HepG2 (cell line): ENCODE data around the gene TALDO1. TPM values are rescaled to one million over a fixed set of nuclear protein-coding genes. Genes with fewer than 3 reads are reported as not detected.
A peak's percentile ranks its signal among the peaks of the same experiment; 100 is the strongest.

Experiments used
- ARID4A ChIP-seq: sonication (generic); formaldehyde crosslinking; IDR thresholded peaks from 2 replicates; pipeline ENCODE4 v1.5.0; 2020; ENCODE audit warnings: mild to moderate bottlenecking, missing genetic modification reagents, borderline replicate concordance
- GFI1 ChIP-seq: sonication (generic); formaldehyde crosslinking; IDR thresholded peaks from 2 replicates; pipeline ENCODE4 v1.5.0; 2020; ENCODE audit warnings: missing genetic modification reagents, mild to moderate bottlenecking, borderline replicate concordance
- KAT2B ChIP-seq: fragments of 150-350 bp; IDR thresholded peaks from 2 replicates; pipeline ENCODE4 v1.6.1; 2014; ENCODE audit warnings: low read depth, low read length, borderline replicate concordance
- MAFG ChIP-seq: sonication (generic); formaldehyde crosslinking; IDR thresholded peaks from 2 replicates; pipeline ENCODE4 v1.5.1; 2020; ENCODE audit warnings: mild to moderate bottlenecking, missing genetic modification reagents
- NFKB2 ChIP-seq: sonication (generic); formaldehyde crosslinking; IDR thresholded peaks from 2 replicates; pipeline ENCODE4 v1.4.0; 2020; ENCODE audit warnings: missing genetic modification reagents, borderline replicate concordance
- PHF20 ChIP-seq: sonication (generic); formaldehyde crosslinking; IDR thresholded peaks from 2 replicates; pipeline ENCODE4 v1.5.0; 2020; ENCODE audit warnings: mild to moderate bottlenecking, missing genetic modification reagents
- PHF21A ChIP-seq: sonication (generic); formaldehyde crosslinking; IDR thresholded peaks from 2 replicates; pipeline ENCODE4 v1.5.0; 2020; ENCODE audit warnings: mild to moderate bottlenecking, missing genetic modification reagents
- REPIN1 ChIP-seq: sonication (generic); formaldehyde crosslinking; IDR thresholded peaks from 2 replicates; pipeline ENCODE4 v1.8.0; 2022; ENCODE audit warnings: missing genetic modification reagents, low read depth, mild to moderate bottlenecking, borderline replicate concordance
- SRSF4 ChIP-seq: fragments of 200-400 bp; formaldehyde crosslinking; IDR thresholded peaks from one replicate; pipeline ENCODE4 v1.6.1; 2018; ENCODE audit warnings: mild to moderate bottlenecking, low read depth, low read length, moderate library complexity; ENCODE audit not compliant: poor library complexity, severe bottlenecking
- TBX2 ChIP-seq: sonication (generic); formaldehyde crosslinking; IDR thresholded peaks from 2 replicates; pipeline ENCODE4 v1.5.0; 2020; ENCODE audit warnings: missing genetic modification reagents, mild to moderate bottlenecking, borderline replicate concordance
- ZFP37 ChIP-seq: sonication (generic); formaldehyde crosslinking; IDR thresholded peaks from 2 replicates; pipeline ENCODE4 v1.4.0; 2020; ENCODE audit warnings: missing genetic modification reagents, borderline replicate concordance
- ZMYM4 ChIP-seq: sonication (generic); formaldehyde crosslinking; IDR thresholded peaks from 2 replicates; pipeline ENCODE4 v1.8.1; 2023; ENCODE audit warnings: mild to moderate bottlenecking, missing genetic modification reagents
- ZNF136 ChIP-seq: sonication (generic); formaldehyde crosslinking; IDR thresholded peaks from 2 replicates; pipeline ENCODE4 v1.8.1; 2022; ENCODE audit warnings: low read depth, mild to moderate bottlenecking, moderate library complexity, missing genetic modification reagents
- ZNF3 ChIP-seq: IDR thresholded peaks from 2 replicates; pipeline ENCODE4 v1.7.0; 2017; ENCODE audit warnings: inconsistent platforms
- ZNF350 ChIP-seq: sonication (generic); formaldehyde crosslinking; IDR thresholded peaks from 2 replicates; pipeline ENCODE4 v1.4.0; 2020; ENCODE audit warnings: mild to moderate bottlenecking, low read depth, missing genetic modification reagents, borderline replicate concordance
- ZNF598 ChIP-seq: sonication (generic); formaldehyde crosslinking; IDR thresholded peaks from 2 replicates; pipeline ENCODE4 v1.5.1; 2020; ENCODE audit warnings: mild to moderate bottlenecking, missing genetic modification reagents, borderline replicate concordance
- ZSCAN12 ChIP-seq: sonication (generic); formaldehyde crosslinking; IDR thresholded peaks from 2 replicates; pipeline ENCODE4 v1.9.0; 2021; ENCODE audit warnings: mild to moderate bottlenecking, missing genetic modification reagents
- polyA plus RNA-seq, 8 experiments: library from polyadenylated mRNA; depleted of rRNA in 3 of 8; stranded (reverse) in 7 of 8; unstranded in 1 of 8; fragments of >200 nt; fragmentation: Illumina TruSeq in 4 of 8; extraction: Trizol in 4 of 8; gene quantifications; 2 replicates each; pipeline versions ENCODE4 v1.2.1 to v1.2.3, GENCODE V29; 2011 to 2016; ENCODE audit warnings: low read depth in 4 of 8, missing spikeins in 1 of 8, mixed read lengths in 1 of 8; ENCODE audit not compliant: insufficient read depth in 1 of 8
- total RNA-seq, 5 experiments: library from RNA; depleted of rRNA; stranded (reverse); fragments of >200 nt; fragmentation: Illumina TruSeq; extraction: Trizol; gene quantifications; 2 replicates each; pipeline ENCODE4 v1.2.3, GENCODE V29; 2016; ENCODE audit warnings: low read depth in 1 of 5
- TF ChIP-seq, protein P1 (sequence below): sonication (generic); formaldehyde crosslinking; IDR thresholded peaks from 2 replicates; pipeline ENCODE4 v1.4.0; 2020; ENCODE audit warnings: mild to moderate bottlenecking, missing genetic modification reagents
- TF ChIP-seq, protein P2 (sequence below): sonication (generic); formaldehyde crosslinking; IDR thresholded peaks from 2 replicates; pipeline ENCODE4 v1.5.1; 2020; ENCODE audit warnings: missing genetic modification reagents, mild to moderate bottlenecking, borderline replicate concordance
- TF ChIP-seq, protein P3 (sequence below): sonication (generic); formaldehyde crosslinking; IDR thresholded peaks from 2 replicates; pipeline ENCODE4 v1.4.0; 2020; ENCODE audit warnings: mild to moderate bottlenecking, low read depth, missing genetic modification reagents

The TALDO1 gene
- total and polyA plus RNA-seq, 2 of the 13 experiments (the other 11 are each of a cell fraction or from before 2014, with no cell fraction given), result 107 to 240 TPM

DNA sequence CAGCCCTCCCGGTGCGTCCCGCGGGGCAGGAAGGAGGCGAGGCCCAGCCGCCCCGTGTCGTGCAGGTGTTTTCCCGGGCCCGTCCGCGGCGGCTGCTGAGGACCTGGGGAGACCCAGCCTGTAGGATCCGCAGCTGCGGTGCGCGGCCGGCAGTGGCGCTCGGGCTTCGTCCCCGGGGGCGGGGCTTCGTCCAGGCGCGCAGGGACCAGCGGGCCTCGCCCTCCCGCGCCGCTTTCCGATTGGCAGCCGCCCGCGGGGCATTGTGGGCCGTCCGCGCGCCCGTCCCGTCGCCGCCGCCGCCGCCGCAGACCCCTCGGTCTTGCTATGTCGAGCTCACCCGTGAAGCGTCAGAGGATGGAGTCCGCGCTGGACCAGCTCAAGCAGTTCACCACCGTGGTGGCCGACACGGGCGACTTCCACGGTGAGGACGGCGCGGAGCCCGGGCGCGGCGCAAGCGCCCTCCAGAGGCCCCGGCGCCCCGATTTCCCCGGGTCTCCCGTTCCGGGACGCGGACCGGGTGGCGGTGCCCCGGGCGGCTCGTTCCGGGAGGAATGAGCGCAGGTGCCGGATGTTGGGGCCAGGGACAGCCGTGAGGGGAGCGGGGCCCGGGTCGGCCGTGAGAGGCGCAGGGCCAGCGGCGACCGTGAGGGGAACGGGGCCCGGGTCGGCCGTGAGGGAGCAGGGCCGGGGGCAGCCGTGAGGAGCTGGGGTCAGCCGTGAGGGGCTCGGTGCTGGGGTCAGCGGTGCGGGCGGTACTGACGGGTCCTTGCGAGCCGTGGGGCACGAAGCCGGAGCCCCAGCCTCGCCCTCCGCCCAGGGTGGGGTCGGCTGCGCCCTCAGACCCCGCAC is at the start of gene TALDO1 (continued):
- no peak for TF ChIP-seq ZNF3
- TF ChIP-seq ZSCAN12 (CRISPR knock-in tag), result no peak
- no peak for TF ChIP-seq KAT2B
- TF ChIP-seq, protein P1, sequence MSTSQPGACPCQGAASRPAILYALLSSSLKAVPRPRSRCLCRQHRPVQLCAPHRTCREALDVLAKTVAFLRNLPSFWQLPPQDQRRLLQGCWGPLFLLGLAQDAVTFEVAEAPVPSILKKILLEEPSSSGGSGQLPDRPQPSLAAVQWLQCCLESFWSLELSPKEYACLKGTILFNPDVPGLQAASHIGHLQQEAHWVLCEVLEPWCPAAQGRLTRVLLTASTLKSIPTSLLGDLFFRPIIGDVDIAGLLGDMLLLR (CRISPR knock-in tag), result peak; percentile 41; the same call in 1 of the 2 replicates
- TF ChIP-seq NFKB2 (CRISPR knock-in tag), result no peak
- TF ChIP-seq MAFG (CRISPR knock-in tag), result no peak
- TF ChIP-seq, protein P2, sequence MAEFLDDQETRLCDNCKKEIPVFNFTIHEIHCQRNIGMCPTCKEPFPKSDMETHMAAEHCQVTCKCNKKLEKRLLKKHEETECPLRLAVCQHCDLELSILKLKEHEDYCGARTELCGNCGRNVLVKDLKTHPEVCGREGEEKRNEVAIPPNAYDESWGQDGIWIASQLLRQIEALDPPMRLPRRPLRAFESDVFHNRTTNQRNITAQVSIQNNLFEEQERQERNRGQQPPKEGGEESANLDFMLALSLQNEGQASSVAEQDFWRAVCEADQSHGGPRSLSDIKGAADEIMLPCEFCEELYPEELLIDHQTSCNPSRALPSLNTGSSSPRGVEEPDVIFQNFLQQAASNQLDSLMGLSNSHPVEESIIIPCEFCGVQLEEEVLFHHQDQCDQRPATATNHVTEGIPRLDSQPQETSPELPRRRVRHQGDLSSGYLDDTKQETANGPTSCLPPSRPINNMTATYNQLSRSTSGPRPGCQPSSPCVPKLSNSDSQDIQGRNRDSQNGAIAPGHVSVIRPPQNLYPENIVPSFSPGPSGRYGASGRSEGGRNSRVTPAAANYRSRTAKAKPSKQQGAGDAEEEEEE (CRISPR knock-in tag), result no peak
- peak; percentile 62; the same call in 1 of the 2 replicates for TF ChIP-seq ZMYM4 (CRISPR knock-in tag)
- no peak for TF ChIP-seq ZNF350 (CRISPR knock-in tag)
- TF ChIP-seq, protein P3, sequence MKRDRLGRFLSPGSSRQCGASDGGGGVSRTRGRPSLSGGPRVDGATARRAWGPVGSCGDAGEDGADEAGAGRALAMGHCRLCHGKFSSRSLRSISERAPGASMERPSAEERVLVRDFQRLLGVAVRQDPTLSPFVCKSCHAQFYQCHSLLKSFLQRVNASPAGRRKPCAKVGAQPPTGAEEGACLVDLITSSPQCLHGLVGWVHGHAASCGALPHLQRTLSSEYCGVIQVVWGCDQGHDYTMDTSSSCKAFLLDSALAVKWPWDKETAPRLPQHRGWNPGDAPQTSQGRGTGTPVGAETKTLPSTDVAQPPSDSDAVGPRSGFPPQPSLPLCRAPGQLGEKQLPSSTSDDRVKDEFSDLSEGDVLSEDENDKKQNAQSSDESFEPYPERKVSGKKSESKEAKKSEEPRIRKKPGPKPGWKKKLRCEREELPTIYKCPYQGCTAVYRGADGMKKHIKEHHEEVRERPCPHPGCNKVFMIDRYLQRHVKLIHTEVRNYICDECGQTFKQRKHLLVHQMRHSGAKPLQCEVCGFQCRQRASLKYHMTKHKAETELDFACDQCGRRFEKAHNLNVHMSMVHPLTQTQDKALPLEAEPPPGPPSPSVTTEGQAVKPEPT (CRISPR knock-in tag), result no peak; the same call in none of the 2 replicates
- no peak for TF ChIP-seq ZFP37 (CRISPR knock-in tag)
- TF ChIP-seq PHF21A (CRISPR knock-in tag), result peak; percentile 66
- TF ChIP-seq SRSF4, result no peak
- TF ChIP-seq REPIN1 (CRISPR knock-in tag), result peak; percentile 34; the same call in 1 of the 2 replicates
- TF ChIP-seq GFI1 (CRISPR knock-in tag), result peak; percentile 60; the same call in 1 of the 2 replicates
- peak; percentile 84 for TF ChIP-seq ARID4A (CRISPR knock-in tag)
- peak; percentile 25; the same call in 1 of the 2 replicates for TF ChIP-seq ZNF136 (CRISPR knock-in tag)
- TF ChIP-seq TBX2, result peak; percentile 71
- TF ChIP-seq ZNF598 (CRISPR knock-in tag), result peak; percentile 62; the same call in 1 of the 2 replicates
- peak; percentile 60; the same call in 1 of the 2 replicates for TF ChIP-seq PHF20 (CRISPR knock-in tag)
